Left kidney (tissue), 2 donors: ENCODE results near the gene STAG3. TPM values are rescaled to one million over a fixed set of nuclear protein-coding genes. Genes with fewer than 3 reads are reported as not detected.
"Not testable (repeated sequence)": the region's sequence is repeated elsewhere in the genome, so short reads cannot be mapped to it uniquely, and the experiment has no call there.

Experiments used
- DNase-seq: peaks from one replicate; pipeline ENCODE4 v3.0.0-alpha.2; 2013
- polyA plus RNA-seq: library from polyadenylated mRNA; unstranded; fragments of 120-200 nt; gene quantifications from one replicate; pipeline ENCODE4 v1.2.1, GENCODE V29; 2013; ENCODE audit not compliant: insufficient read length

STAG3 gene
- polyA plus RNA-seq, 1 donor, result 30.7 TPM

DNA sequence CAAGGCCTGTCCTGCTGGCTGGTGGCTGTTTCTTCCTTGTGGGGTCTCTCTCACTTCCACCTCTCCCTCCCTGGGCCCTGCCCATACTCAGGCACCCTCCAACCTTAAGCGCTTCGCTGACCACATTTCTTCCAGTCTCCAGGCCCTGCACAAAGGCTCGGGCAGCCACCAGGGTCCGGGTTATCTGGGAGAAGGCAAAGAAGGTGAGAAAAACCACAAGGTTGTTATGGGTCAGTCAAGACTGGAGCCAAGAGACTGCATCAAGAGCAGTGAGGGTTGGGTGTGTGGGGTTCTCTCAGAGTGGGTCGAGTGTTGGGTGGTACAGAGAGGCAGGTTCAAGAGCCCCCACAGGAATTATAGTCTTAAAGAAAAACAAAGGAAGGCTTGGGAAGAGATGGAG, 3.1 kb upstream of the STAG3 start:
- no peak for DNase-seq

GRCh38 chr7:100175296-100175935, 2.3 kb upstream of the STAG3 start:
- no peak for DNase-seq

- DNase-seq, result no peak
Observed at GRCh38 chr7:100176096-100177044, 1.3 kb upstream of the STAG3 start.

DNA sequence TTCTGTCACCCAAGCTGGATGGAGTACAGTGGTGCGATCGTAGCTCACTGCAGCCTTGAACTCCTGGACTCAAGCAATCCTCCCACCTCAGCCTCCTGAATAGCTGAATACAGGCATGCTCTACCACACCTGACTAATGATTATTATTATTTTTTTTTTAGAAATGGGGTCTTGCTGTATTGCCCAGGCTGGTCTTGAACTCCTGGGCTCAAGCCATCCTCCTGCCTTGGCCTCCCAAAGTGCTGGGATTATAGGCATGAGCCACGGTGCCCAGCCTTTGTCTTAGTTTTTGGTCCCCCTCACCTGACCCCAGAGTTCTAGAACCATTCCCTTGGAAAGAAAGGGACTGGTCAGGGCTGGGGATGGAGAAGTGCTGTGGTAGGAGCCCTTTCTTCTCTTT, 2.4 kb downstream of the STAG3 start:
- not testable (repeated sequence) for DNase-seq

GRCh38 chr7:100182616-100183015, 4.9 kb downstream of the STAG3 start:
- not testable (repeated sequence) for DNase-seq

DNA sequence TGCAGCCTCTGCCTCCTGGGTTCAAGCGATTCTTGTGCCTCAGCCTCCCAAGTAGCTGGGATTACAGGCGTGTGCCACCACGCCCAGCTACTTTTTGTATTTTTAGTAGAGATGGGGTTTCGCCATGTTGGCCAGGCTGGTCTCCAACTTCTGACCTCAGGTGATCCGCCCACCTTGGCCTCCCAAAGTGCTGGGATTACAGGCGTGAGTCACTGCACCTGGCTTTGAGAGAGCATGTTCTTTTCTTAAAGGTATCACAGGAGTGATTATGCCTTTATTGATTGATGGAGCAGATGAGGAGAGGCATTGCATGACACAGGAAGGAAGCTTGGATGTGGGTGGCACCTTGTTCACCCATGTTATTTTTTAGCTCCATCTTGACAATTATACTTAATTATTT, 5.4 kb downstream of the STAG3 start:
- not testable (repeated sequence) for DNase-seq

DNA sequence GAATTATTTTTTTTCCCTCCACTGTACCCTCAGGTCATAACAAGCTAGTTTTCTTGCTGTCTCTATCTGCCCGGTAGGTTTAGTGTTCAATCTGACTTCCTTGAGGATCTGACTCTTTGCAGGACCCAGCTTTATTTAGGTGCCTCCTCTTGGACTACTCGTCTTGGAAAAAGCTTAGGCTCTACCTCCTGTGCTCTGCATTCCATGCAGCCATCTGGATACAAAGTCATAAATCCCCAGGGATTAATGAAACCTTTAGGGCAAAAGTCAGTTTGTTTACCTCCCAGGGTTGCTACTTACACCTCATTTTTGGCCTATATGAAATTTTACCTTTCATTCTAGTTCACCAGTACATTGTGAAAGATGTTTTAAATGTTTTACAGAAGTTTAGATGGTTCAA, 8.0 kb downstream of the STAG3 start:
- no peak for DNase-seq

GRCh38 chr7:100189061-100189460, 11.3 kb downstream of the STAG3 start:
- DNase-seq, result no peak

DNA sequence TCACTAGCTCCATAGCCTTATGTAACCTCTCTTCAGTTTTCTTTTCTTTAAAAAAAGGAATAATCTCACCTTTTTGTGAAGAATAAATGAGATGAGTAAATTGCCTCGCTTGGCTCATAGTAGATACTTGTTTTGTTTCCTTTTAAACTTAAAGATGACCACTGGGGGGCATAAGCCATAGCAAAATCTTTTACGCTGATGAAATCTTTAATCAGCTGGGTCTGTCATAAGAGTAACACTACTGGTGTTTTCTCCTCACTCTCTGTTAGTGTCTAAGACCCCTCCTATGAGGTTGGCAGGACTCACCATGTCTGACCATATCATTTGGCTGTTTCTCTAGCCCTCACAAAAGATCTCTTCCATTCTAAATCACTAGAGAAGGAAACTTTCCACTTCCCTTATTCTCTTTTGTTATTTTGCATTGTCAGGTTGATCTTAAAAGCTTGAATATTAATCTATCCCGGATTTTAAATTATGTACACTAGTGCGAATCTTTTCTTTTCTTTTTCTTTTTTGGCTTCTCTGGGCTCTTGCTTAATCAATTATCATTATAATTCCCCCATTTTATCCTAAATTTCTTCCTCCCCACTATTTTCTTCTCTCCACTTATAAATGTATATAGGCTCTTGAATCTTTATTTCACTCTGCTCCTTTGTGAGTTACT, 12.5 kb downstream of the STAG3 start:
- DNase-seq, result no peak

DNA sequence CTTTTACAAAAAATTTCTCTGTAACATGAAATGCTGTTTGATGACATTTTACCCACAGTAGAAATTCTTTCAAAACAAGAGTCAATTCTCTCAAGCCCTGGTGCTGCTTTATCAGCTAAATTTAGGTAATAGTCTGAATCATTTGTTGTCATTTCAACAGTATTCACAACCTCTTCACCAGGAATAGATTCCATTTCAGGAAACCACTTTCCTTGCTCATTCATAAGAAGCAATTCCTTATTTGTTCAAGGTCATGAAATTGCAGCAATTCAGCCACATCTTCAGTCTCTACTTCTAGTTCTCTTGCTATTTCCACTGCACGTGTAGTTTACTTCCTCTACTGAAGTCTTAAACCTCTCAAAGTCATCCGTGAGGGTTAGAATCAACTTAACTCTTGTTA, 14.1 kb downstream of the STAG3 start:
- DNase-seq, result no peak

GRCh38 chr7:100192281-100192862, 14.7 kb downstream of the STAG3 start:
- DNase-seq, result not testable (repeated sequence)

DNA sequence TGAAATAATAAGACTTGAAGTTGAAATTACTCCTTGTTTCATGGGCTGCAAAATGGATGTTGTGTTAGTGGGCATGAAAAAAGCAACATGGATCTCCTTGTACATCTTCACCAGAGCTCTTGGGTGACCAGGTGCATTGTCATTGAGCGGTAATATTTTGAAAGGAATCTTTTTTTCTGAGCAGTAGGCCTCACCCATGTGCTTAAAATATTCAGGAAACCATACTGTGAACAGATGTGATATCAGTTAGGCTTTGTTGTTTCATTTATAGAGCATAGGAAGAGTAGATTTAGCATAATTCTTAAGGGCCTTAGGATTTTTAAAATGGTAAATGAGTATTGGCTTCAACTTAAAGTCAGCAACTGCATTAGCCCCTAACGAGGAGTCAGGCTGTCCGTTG, 15.3 kb downstream of the STAG3 start:
- DNase-seq, result no peak

DNA sequence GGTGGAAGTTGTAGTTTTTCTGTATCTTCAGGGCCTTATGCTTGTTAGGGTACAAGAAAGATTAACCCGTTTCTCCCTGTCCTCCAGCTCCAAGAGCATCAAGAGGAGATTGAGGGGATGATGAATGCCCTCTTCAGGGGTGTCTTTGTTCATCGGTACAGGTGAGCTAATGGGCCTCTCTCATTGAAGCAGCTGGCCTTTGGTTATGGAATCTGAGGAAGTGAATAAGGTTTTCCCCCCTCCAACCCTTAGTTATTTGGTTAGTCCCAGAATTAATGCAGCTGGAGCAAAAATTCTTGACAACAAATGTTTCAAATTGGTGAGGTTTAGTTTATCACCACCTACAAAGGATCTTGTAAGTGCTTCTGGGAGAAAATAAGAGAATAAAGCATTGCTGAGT, 17.5 kb downstream of the STAG3 start:
- no peak for DNase-seq

GRCh38 chr7:100195901-100196322, 18.2 kb downstream of the STAG3 start:
- DNase-seq, result not testable (repeated sequence)

DNA sequence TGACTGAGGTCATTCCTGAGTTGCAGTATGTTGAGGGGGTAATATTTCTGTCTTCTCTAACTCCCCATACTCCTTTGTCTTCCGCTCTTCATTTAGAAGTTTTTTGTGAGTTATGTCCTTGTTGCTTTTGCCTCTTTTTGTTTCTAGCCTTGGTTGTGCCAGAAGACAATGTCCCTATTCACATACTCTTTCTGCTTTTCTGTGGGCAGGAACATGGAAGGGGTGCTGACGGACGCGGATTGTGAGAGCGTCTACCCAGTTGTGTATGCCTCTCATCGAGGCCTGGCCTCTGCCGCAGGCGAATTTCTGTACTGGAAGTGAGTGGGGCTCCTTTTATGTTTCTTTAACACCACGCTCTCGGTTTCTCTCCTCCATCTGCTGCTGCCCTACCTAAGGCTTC, 20.5 kb downstream of the STAG3 start:
- no peak for DNase-seq

DNA sequence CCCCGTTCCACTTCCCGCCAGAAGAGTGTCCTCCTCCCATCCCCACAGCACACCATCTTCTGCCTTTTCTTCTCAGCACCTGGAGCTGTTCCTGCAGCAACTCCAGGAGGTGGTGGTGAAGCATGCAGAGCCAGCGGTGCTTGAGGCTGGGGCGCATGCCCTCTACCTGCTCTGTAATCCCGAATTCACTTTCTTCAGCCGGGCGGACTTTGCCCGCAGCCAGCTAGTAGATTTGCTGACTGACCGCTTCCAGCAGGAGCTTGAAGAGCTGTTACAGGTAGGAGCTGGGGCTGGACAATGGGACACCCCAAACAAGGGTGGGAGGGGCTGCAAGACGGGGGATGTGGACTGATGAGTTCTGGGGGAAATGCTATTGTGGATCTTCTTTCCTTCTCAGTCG, 23.0 kb downstream of the STAG3 start:
- no peak for DNase-seq

GRCh38 chr7:100204454-100204853, 26.7 kb downstream of the STAG3 start:
- no peak for DNase-seq

- peak; percentile 68 for DNase-seq
Observed at GRCh38 chr7:100208911-100209408, 31.2 kb downstream of the STAG3 start.

- DNase-seq, result no peak
Observed at GRCh38 chr7:100209493-100209892, 31.8 kb downstream of the STAG3 start.

DNA sequence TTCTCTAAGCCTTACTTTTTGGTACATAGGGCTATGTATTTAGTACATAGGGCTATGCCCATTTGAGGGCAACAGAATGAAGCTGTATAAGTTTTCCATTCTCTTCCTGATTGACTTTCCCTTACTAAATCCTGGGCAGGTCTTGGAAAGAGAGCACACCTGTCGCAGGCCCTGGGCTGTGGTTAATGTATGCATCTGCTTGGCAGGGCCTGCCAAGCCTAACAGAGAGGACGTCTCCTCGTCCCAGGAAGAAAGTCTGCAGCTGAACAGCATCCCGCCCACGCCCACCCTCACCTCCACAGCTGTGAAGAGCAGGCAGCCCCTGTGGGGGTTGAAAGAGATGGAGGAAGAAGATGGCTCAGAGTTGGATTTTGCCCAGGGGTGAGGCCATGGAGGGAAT, 33.1 kb downstream of the STAG3 start:
- DNase-seq, result no peak

DNA sequence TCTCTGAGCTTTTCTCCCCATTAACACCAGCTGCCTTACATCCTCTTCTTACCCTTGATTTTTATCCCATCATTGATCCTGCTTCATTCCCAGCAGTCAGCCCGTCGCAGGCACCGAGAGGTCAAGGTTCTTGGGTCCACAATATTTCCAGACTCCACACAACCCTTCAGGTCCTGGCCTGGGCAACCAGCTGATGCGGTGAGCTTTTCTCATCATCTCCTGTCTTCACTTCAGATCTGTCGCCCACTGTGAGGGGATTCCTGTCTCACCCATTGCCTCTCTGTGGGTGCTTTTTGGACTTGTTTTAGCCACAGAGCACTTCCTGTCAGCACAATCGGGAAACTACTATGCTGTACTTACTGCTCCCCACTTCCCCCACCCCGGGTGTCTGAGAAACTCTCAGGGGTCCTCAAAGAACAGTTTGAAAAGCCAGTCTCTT, 33.6 kb downstream of the STAG3 start:
- no peak for DNase-seq

- DNase-seq, result no peak
Observed at GRCh38 chr7:100212631-100213286, 35.0 kb downstream of the STAG3 start.
